GM19239 (cell line): Measurements from ENCODE around the gene ZNF43.
A peak's percentile ranks its signal among the peaks of the same experiment; 100 is the strongest.
"Not testable (repeated sequence)": the region's sequence is repeated elsewhere in the genome, so short reads cannot be mapped to it uniquely, and the experiment has no call there.

Source experiments
- DNase-seq: peaks from one replicate; pipeline ENCODE4 v3.0.0; 2011; ENCODE audit warnings: low spot score; ENCODE audit not compliant: insufficient read length
- FAIRE-seq: peaks from 2 replicates; lab custom pipeline; 2011; peaks lifted over from hg19 to GRCh38; lab: Jason Lieb, UNC

The ZNF43 gene

DNA sequence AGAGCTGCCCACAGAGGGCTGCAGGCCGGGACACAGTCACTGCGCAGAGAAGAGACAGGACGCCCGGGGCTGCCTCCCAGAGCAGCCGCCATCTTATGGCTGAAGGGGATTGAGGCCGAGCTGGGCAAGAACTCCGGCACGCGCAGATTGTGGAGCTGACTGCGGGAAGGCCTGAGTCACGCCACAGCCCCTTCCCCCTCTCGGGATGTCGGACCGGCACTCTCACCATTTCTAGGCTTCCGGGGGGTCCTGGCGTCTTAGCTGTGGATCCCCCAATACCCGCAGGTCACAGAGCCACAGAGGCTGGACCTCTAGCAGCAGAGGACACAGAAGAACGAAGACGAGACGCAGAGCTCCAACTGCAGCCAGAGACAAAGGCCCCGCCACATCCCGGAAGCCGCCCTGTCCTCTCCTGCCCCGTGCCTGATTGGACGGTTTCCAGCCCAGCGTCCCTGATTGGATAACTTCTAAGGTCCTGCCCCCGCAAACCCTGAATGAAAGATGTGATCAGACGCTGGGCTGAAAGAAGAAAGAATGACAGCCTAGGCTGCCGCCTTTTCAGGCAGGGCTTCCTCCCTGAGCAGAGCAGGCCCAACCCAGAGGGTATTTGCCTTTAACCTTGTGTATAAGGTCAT is at the start of gene ZNF43:
Gene ZNF43 (minus strand): TSS at position 373 of the 635 bp plus-strand sequence. CDS start 144 bp downstream, at position 229.
- FAIRE-seq (peak; percentile 95), DNase-seq (peak; percentile 39)

DNA sequence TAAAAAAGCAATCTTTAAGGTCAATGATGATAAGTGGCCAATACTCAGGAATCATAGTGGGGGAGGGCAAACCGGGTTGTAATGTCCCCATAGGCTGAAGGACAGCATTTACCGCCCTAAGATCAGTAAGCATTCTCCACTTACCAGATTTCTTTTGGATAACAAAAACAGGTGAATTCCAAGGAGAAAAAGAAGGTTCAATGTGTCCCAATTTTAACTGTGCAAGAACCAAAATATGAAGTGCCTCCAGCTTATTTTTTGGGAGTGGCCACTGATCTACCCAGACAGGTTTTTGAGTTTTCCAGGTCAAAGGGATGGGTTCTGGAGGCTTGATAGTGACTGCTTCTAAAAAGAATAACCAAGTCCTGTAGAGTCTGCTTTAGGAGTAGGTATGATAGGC is 49.5 kb upstream of the ZNF43 start:
- DNase-seq, FAIRE-seq: not testable (repeated sequence)

DNA sequence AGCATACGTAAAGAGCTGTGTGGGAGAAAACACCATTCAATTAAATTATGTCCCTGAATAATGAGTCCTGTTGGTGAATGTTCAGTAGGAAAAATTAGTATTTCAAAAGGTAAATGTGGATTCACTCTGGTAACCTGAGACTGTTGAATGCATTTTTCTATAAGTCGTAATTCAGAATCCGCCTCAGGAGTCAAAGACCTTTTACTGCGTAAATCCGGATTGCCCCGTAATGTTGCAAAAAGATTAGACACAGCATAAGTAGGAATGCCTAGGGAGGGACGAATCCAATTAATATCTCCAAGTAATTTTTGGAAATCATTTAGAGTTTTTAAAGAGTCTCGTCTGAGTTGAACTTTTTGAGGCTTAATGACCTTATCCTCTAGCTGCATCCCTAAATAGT is 48.8 kb upstream of the ZNF43 start:
- FAIRE-seq, DNase-seq: not testable (repeated sequence)

DNA sequence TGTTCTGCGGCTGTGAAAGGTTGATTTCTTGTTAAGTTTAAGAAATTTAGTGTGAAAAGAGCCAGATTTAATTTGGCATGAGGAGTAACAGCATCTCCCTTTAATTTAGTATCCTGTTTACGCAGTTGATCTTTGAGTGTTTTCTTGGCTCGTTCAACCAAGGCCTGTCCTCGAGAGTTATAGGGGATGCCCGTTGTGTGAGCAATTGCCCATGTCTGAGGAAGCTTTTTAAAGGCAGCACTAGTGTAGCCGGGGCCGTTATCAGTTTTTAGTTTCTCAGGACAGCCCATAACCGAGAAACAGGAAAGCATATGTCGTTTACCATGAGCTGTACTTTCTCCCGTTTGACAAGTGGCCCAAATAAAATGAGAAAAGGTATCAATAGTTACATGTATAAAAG is 47.5 kb upstream of the ZNF43 start:
- FAIRE-seq = no peak
- no peak for DNase-seq

DNA sequence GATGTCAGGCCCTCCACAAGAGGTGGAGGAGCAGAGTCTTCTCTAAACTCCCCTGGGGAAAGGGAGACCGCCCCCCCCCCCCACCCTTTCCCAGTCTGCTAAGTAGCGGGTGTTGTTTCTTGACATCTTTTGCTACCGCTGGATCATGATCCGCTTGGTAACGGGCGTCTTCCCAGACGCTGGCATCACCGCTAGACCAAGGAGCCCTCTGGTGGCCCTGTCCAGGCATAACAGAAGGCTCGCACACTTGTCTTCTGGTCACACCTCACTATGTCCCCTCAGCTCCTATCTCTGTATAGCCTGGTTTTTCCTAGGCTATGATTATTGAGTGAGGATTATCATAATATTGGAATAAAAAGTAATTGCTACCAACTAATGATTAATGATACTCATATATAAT is 44.8 kb upstream of the ZNF43 start:
- DNase-seq, FAIRE-seq: not testable (repeated sequence)

DNA sequence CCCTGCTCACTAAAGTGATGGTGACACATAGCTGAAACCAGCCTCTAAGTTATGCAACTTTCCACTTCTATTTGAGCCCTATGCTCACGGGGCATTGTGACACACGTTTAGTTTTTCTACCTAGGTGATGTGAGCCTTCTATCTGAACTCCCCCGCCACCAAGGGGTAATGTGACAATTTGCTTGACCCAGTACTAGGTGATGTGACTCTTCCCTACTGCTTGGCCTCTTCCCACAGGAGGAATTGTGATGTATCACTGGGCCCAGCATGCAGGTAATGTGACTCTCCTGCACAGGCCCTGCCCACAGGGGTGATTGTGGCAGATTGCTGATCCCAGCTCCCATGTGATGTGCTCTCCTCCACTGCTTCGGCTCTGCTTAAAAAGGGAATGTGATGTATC is 42.7 kb upstream of the ZNF43 start:
- DNase-seq (no peak), FAIRE-seq (no peak)

DNA sequence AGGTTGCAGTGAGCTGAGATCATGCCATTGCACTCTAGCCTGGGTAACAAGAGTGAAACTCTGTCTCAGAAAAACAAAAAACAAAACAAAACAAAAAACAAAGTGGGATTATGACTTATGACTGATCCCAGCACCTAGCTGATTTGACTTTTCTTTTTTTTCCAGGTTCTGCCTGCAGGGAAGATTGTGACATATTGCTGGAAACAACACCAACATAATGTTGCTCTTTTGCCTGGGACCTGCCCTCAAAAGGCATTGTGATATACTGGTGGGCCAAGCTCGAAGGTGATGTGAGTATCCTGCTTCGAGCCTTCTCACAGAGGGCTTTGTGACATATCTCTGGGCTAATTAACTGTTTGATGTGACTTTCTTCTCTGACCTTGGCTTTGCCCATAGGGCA is 42.0 kb upstream of the ZNF43 start:
- FAIRE-seq (no peak), DNase-seq (no peak)

DNA sequence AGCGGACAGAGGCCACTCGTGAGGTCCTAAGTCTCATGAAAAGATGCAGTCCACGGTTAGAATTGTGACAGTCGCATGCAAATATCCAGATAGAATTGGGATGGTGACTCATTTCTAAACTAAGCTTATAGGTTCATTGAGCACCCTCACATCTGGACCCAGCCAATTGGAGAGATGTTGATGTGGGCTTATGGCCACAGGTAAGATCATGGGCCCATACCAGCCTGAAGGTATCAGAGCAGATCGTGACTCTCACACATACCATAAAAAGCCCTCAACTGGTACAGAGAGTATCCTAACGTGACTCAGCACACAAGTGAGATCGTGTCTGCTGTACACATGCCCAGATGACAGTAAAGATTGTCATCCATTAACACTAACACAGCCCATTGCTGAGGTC is 40.6 kb upstream of the ZNF43 start:
- DNase-seq, FAIRE-seq: not testable (repeated sequence)

DNA sequence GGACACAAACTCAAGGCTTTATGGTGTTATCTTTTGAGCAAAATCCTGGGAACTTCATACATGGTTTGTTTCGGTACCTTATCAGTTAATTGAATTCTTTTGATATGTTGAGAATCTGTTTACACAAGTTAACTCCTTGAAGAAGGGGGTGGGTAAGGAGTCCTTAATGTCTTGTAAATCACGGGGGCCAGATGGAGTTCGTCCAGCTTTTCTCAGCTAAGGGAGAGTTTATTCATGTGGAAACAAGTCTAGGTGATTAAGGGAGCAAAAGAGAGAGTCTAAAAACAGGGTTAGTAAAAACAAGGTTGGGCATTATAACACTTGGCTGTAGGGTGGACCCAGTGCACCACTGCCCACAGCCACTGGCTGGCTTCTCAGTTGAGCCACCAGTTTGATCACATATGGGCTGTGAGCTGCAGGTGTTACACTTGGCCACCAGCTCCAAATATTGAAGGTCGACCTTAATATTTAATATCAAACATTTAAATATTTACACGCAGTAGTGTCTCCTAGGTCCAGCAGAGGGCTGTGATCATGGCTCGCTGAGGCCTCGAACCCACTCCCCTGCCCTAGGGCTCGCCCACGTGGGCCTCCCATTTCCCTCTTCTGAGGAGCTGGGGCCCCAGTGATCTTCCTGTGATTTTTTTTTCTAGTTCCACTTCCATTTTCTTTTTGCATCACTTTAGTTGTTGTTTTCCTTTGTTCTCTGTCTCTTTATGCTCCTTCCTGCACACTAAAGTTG is 21.0 kb upstream of the ZNF43 start:
- FAIRE-seq (no peak), DNase-seq (no peak)

DNA sequence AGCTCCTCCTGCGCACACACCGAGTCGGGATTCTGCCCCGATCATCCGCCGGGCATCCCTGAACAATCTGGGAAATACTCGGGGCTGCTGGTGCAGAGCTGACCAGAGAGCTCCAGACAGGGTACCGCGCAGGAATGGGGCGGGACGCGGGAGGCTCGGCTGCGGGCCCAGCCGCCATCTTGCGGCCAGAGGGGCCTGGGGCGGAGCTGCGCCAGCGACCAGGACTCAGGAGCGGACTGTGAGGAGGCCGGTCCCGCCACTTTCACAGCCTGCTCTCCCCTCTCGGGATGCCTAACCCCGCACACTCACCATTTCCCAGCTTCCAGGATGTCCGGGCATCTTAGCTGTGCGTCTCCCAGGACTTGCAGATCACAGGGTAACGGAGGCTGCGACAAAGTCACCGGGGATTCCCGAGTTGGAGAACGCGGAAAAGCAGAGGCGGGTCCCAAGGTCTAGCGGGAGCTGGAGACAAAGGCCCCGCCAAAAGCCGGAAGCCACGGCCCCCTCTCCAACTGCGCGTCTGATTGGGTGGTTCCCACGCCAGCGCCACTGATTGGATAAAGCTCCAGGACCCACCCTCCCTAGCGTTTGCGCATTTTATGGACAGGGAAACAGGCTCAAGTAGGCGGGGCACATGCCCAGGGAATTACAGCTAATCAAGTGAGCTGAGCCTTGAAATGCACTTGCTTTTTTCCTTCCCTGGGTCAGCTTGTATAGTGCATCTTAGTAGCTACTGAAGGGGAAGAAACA is 15.8 kb upstream of the ZNF43 start:
- peak; percentile 66 for DNase-seq
- peak; percentile 91 for FAIRE-seq

DNA sequence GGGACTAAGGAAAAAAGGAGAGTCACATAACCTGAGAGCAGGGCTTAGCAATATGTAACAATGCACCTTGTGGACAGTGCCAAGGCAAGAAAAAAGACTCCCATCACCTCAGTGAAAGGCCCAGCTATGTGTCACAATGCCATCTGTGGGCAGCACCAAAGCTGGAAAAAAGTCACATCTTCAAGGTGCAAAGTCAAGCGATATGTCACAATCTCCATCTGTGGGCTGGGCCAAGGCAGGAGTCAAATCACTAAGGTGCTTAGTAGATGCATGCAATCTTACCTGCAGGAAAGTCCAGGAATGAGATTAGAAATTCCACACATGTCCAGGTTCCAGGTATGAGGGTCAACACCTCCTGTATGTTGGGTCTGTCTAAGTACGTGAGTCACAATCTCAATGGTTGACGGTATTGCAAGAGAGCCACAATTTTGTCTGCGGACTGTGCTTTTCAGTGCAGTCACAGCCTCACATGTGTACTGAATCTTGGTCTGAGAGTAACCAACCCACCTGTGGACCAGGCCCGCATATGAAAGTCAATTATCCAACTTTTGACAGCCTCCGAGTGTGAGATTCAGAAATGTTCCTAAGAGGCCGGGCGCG is 14.8 kb upstream of the ZNF43 start:
- no peak for FAIRE-seq

DNA sequence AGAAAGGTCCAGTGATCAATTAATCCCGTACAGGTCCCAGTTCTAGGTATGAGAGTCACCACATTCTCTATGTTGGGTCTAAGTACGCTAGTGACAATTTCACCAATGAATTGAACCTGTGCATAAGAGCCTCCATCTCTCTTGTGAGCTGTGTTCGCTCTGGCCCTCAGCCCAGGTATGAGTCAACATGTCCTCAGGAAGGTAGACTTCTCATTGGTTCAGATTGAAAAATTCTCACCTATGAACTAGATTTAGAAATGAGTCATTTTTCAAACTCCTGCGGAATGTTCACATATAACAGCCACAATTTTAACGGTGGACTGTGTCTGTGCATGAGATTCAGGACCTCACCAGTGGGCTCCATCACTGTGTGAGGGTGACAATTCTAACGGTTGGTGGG is 12.7 kb upstream of the ZNF43 start:
- DNase-seq (no peak), FAIRE-seq (no peak)

More for the DNA sequence above, 14.8 kb upstream of the ZNF43 start:
- no peak for DNase-seq

DNA sequence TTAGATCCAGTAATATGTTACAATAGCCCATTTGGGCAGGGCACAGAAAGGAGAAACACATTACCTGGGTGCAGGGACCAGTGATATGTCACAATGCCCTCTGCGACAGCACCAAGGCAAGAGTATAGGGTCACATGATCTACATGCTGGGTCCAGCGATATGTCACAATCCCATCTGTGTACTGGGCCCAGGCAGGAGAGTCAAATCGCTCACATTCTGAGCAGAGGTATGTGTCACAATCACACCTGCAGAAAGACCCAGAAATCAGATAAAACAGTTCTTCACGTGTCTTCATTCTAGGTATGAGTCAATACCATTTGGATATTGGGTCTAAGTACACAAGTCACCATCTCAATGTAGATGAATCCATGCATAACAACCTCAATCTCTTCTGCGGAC is 7.1 kb upstream of the ZNF43 start:
- FAIRE-seq = no peak

DNA sequence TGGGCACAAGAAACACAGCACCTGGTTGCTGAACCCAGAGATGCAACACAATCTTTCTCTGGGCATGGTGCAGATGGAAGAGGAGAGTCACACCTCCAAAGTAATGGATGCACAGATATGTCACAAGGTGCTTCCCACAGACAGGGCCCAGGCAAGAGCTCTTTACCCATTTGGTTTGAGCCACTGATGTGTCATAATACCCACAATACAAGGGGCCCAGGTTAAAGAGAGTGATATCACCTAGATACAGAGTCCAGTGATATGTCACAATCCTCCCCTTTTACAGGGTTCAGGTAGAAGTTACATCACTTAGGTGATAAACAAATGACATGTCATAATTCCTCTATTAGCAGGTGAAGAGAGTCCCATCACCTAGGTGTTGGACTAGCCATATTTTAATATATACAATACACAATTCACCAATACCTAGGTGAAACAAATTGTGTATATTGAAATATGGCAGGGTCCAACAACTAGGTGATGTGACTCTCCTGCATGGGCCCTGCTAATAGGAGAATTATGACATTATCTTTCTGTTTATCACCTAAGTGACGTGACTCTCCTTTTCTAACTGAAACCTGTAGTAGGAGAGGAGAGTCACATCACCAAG is 5.6 kb upstream of the ZNF43 start:
- DNase-seq (no peak), FAIRE-seq (no peak)

More for the DNA sequence above, 7.1 kb upstream of the ZNF43 start:
- DNase-seq = no peak

DNA sequence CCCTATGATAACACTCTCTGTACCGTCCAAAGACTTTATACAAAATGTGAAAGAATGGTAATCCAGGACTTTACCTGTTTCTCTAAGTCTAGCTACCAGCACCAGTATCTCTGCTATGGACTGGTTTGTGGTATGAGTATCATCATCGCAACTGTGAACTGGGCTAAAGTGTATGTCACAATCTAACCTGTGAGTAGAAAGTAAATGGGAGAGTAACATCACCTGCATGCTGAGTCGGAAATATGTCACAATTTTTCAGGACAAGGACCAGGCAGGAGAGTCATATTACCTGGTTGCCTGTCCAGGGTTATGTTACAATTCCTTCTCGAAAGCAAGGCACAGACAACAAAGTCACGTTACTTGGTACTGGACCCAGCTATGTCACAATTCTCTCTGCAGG is 5.1 kb upstream of the ZNF43 start:
- FAIRE-seq (no peak), DNase-seq (no peak)

DNA sequence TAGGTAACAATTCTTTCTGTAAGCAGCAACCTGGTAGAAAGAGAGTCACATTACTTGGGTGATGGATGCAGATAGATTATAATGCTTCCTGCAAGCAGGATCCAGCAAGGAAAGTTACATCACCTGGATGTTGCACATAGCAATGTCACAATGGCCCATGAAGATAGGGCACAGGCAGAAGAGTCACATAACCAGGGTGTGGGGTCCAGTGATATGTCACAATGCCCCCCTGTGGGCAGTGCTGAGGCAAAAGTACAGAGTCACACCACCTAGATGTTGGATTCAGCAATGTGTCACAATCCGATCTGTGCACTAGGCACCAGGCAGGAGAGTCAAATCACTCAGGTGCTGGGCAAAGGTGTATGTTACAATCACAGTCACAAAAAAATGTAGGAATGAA is 4.0 kb upstream of the ZNF43 start:
- DNase-seq = no peak
- no peak for FAIRE-seq

DNA sequence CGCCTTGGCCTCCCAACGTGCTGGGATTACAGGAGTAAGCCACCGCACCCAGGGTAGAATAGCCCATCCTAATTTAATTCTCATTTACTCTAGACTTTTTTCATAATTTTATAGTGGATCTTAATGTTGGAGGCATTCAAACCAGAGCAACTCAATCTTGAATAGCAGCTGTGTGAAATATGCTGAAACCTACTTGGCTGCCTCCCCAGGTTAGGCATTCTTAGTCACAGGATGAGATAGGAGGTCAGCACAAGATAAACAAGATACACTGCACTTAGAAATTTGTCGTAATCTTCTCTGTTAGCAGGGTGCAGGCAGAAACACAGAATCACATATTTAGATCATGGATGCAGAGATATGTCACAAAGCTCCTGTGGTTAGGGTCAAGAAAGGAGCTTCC is 2.7 kb upstream of the ZNF43 start:
- DNase-seq (no peak), FAIRE-seq (no peak)

DNA sequence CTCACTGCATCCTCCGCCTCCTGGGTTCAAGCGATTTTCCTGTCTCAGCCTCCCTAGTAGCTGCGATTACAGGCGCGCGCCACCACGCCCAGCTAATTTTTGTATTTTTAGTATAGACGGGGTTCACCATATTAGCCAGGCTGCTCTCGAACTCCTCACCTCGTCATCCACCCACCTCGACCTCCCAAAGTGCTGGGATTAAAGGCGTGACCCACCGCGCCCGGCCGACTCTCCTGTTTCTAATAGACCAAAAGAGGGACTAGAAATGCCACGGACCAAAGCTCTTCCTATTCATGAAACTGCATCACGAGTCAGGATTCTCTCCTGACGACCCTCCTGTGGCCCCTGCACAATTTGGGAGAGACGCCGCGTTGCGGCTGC is 563 bp downstream of the ZNF43 start:
- DNase-seq (no peak), FAIRE-seq (peak; percentile 31)

DNA sequence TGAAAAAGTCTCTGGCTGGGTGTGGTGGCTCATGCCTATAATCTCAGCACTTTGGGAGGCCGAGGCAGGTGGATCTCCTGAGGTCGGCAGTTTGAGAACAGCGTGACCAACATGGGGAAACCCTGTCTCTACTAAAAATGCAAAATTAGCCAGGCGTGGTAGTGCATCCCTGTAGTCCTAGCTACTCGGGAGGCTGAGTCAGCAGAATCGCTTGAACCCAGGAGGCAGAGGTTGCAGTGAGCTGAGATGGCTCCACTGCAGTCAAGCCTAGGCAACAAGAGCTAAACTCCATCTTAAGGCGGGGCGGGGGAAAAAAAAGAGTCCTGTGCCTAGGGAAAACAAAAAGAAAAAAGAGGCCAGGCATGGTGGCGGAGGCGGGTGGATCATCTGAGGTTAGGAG is 2.2 kb downstream of the ZNF43 start:
- DNase-seq (no peak), FAIRE-seq (no peak)

DNA sequence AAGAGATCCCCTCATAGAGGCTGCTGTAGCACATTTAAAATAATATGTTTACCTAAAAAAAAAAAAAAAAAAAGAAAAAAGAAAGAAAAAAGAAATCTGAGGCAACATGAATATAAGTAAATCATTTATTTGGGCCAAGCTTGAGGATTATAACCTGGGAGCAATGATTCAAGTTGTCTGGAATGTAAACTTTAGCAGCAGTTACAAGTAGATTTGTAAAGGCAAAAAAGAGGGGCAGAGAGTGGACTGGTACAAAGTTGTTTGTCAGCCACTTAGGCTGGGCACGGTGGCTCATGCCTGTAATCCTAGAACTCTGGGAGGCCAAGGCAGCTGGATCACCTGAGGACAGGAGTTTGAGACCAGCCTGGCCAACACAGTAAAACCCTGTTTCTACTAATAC is 11.3 kb downstream of the ZNF43 start:
- FAIRE-seq (no peak), DNase-seq (no peak)
